Osteoblast (primary cell): ENCODE measurements around the gene CYP3A7. TPM values are rescaled to one million over a fixed set of nuclear protein-coding genes. Genes with fewer than 3 reads are reported as not detected.
"Not testable (repeated sequence)": the region's sequence is repeated elsewhere in the genome, so short reads cannot be mapped to it uniquely, and the experiment has no call there.

Experiments
- DNase-seq: peaks from one replicate; pipeline ENCODE4 v3.0.0; 2011; ENCODE audit warnings: low spot score, mixed read lengths; ENCODE audit not compliant: insufficient read length; ENCODE audit errors: missing footprints
- H2AFZ ChIP-seq: 2 replicates; pipeline ENCODE4 v1.6.0; 2011; ENCODE audit warnings: mild to moderate bottlenecking, low read length
- H3K27ac ChIP-seq: 2 replicates; pipeline ENCODE4 v1.5.1; 2011; ENCODE audit warnings: mild to moderate bottlenecking, low read depth, low read length, moderate library complexity
- H3K27me3 ChIP-seq: 2 replicates; pipeline ENCODE4 v1.6.0; 2012; ENCODE audit warnings: mild to moderate bottlenecking, control low read depth, inconsistent platforms, low read length, moderate library complexity; ENCODE audit not compliant: insufficient read depth
- H3K36me3 ChIP-seq: 2 replicates; pipeline ENCODE4 v1.5.1; 2011; ENCODE audit warnings: mild to moderate bottlenecking, low read length, control low read depth, moderate library complexity; ENCODE audit not compliant: insufficient read depth
- H3K4me1 ChIP-seq: 2 replicates; pipeline ENCODE4 v1.5.1; 2011; ENCODE audit warnings: mild to moderate bottlenecking, low read length, control low read depth, moderate library complexity; ENCODE audit not compliant: insufficient read depth
- H3K4me2 ChIP-seq: 2 replicates; pipeline ENCODE4 v1.6.0; 2011; ENCODE audit warnings: mild to moderate bottlenecking, low read length; ENCODE audit not compliant: insufficient read depth
- H3K4me3 ChIP-seq: fragments of 200-600 bp; sonication (generic); 3 replicates; pipeline ENCODE4 v1.5.1; 2012; ENCODE audit warnings: mild to moderate bottlenecking, low read length, inconsistent platforms; ENCODE audit not compliant: insufficient read depth
- H3K79me2 ChIP-seq: 2 replicates; pipeline ENCODE4 v1.6.0; 2012; ENCODE audit warnings: mild to moderate bottlenecking, low read length, control low read depth, inconsistent platforms; ENCODE audit not compliant: insufficient read depth
- H3K9me3 ChIP-seq: 2 replicates; pipeline ENCODE4 v1.5.1; 2011; ENCODE audit warnings: low read depth, low read length, control low read depth
- H4K20me1 ChIP-seq: 2 replicates; pipeline ENCODE4 v1.6.0; 2012; ENCODE audit warnings: mild to moderate bottlenecking, low read length, control low read depth; ENCODE audit not compliant: insufficient read depth
- total RNA-seq: library from RNA; depleted of rRNA; stranded (reverse); fragments of >200 nt; gene quantifications from 2 replicates; pipeline ENCODE4 v1.2.3, GENCODE V29; 2012
- TF ChIP-seq, protein P1 (sequence below): IDR thresholded peaks from 2 replicates; pipeline ENCODE4 v1.5.1; 2011; ENCODE audit warnings: mild to moderate bottlenecking, low read depth, low read length, moderate library complexity; ENCODE audit errors: extremely low read depth

CYP3A7 gene
- total RNA-seq, 1 donor = not detected

DNA sequence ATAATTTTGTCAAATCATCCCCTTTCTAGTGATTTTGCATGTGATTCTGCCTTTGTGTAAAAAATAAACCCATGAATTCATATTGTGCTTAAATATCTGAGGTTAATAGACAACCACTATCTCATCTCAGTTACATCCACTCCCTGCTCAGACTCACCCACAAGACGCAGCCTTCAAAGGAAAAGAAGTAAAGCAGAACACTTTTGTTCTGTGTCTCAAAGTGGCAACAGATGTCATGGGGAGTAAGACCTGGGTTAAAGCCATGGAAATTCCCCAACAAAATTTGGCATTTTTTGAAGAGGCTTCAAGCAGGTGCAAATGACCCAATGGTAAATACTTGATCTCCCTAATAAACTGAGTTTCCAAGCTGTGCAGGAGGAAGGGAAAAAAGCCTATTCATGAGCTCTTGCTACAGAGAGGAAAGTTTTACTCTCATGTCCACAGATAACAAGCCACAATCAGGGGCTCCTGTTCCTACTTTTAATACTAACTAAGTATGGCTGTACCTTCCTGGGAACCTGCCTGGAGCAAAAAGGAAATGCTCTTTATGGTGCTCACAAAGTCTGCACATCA, 4.7 kb downstream of the CYP3A7 start:
- H3K4me2 ChIP-seq = no peak overlapping the region
- DNase-seq = no peak
- no peaks in the 10 kb centered on the region for H3K36me3 ChIP-seq
- H3K4me3 ChIP-seq = no peak overlapping the region
- no peaks in the 10 kb centered on the region for H3K79me2 ChIP-seq
- H3K9me3 ChIP-seq = no peaks in the 10 kb centered on the region
- no peak overlapping the region for H3K27ac ChIP-seq
- no peaks in the 10 kb centered on the region for H3K4me1 ChIP-seq
- no peaks in the 10 kb centered on the region for H4K20me1 ChIP-seq
- no peak overlapping the region for H2AFZ ChIP-seq
- H3K27me3 ChIP-seq = peaks cover 9% of the 10 kb centered on the region
- TF ChIP-seq, protein P1, sequence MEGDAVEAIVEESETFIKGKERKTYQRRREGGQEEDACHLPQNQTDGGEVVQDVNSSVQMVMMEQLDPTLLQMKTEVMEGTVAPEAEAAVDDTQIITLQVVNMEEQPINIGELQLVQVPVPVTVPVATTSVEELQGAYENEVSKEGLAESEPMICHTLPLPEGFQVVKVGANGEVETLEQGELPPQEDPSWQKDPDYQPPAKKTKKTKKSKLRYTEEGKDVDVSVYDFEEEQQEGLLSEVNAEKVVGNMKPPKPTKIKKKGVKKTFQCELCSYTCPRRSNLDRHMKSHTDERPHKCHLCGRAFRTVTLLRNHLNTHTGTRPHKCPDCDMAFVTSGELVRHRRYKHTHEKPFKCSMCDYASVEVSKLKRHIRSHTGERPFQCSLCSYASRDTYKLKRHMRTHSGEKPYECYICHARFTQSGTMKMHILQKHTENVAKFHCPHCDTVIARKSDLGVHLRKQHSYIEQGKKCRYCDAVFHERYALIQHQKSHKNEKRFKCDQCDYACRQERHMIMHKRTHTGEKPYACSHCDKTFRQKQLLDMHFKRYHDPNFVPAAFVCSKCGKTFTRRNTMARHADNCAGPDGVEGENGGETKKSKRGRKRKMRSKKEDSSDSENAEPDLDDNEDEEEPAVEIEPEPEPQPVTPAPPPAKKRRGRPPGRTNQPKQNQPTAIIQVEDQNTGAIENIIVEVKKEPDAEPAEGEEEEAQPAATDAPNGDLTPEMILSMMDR = no peak

DNA sequence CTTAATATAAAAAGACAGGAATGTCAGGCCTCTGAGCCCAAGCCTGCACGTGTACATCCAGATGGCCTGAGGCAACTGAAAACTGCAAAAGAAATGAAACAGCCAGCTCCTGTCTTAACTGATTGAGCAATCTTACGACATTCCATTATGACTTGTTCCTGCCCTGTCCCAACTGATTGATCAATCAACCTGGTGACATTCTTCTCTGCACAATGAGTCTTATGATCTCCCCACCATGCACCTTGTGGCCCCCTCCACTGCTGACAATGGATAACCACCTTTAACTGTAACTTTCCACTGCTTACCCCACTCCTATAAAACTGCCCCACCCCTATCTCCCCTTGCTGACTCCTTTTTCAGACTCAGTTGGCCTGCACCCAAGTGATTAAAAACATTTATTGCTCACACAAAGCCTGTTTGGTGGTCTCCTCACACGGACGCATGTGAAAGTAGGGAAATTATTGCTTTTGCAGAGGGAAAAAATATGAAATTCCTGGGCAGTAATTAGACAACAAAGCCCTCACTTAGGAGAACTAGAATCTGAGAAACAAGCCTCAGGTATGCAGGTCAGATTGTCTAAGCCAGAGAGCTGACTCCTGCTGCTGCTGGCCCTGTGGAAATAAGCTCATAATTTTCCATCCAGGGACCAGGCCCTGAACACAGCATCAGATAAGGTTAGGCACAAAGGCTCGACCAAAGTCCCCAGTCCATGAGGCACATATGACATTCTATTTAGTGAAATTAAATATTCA, 5.3 kb downstream of the CYP3A7 start:
- Histone ChIP-seq H3K4me3 (no peak overlapping the region), H3K4me1 (no peaks in the 10 kb centered on the region), H3K27me3 (peaks cover 9% of the 10 kb centered on the region), H3K79me2 (no peaks in the 10 kb centered on the region), H3K36me3 (no peaks in the 10 kb centered on the region), H2AFZ (no peak overlapping the region), H3K4me2 (no peak overlapping the region), H3K27ac (no peak overlapping the region), H3K9me3 (no peaks in the 10 kb centered on the region), H4K20me1 (no peaks in the 10 kb centered on the region)
- TF ChIP-seq, protein P1 = no peak
- DNase-seq = no peak

DNA sequence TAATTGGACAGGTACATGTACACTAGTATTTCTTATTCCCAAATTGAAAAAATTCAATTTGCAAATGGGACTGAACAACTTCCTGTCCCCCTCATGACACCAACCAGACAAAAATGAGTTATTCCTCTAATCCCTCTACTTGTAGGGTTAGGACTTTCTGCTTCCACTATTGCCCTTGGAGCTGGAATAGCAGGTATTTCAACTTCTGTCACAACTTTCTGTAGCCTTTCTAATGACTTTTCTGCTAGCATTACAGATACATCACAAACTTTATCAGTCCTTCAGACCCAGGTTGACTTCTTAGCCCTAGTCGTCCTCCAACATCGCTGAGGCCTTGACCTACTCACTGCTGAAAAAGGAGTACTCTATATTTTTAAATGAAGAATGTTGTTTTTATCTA, 6.4 kb downstream of the CYP3A7 start:
- H3K4me1 ChIP-seq = no peaks in the 10 kb centered on the region
- H3K27me3 ChIP-seq = peaks cover 6% of the 10 kb centered on the region
- H3K9me3 ChIP-seq = no peaks in the 10 kb centered on the region
- H3K27ac ChIP-seq = no peak overlapping the region
- H3K36me3 ChIP-seq = no peaks in the 10 kb centered on the region
- no peak overlapping the region for H3K4me3 ChIP-seq
- DNase-seq = no peak
- TF ChIP-seq, protein P1 = no peak
- no peak overlapping the region for H2AFZ ChIP-seq
- H4K20me1 ChIP-seq = no peaks in the 10 kb centered on the region
- no peak overlapping the region for H3K4me2 ChIP-seq
- H3K79me2 ChIP-seq = no peaks in the 10 kb centered on the region

DNA sequence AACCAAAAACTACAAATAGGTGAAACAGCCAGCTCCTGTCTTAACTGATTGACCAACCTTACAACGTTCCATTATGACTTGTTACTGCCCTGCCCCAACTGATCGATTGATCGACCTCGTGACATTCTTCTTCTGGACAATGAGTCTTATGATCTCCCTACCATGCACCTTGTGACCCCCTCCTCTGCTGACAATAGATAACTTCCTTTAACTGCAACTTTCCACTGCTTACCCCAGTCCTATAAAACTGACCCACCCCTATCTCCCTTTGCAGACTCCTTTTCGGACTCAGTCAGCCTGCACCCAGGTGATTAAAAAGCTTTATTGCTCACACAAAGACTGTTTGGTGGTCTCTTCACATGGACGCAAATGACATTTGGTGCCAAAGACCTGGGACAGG, 11.8 kb downstream of the CYP3A7 start:
- H3K4me2 ChIP-seq, H3K9me3 ChIP-seq, H3K36me3 ChIP-seq, H2AFZ ChIP-seq, H3K27ac ChIP-seq, H4K20me1 ChIP-seq, DNase-seq, H3K79me2 ChIP-seq, H3K27me3 ChIP-seq, H3K4me3 ChIP-seq, H3K4me1 ChIP-seq: not testable (repeated sequence)
